Islet of Langerhans (tissue), 1 donor: ENCODE data around the gene PLEKHG5.
"Not testable (repeated sequence)": the region's sequence is repeated elsewhere in the genome, so short reads cannot be mapped to it uniquely, and the experiment has no call there.

Experiments
- FAIRE-seq: peaks from one replicate; lab custom pipeline; 2011; peaks lifted over from hg19 to GRCh38; lab: Jason Lieb, UNC

PLEKHG5 gene

GRCh38 chr1:6445062-6445763 lies 46.3 kb downstream of the PLEKHG5 start:
- no peak for FAIRE-seq

GRCh38 chr1:6444377-6444776 lies 47.1 kb downstream of the PLEKHG5 start:
- no peak for FAIRE-seq

DNA sequence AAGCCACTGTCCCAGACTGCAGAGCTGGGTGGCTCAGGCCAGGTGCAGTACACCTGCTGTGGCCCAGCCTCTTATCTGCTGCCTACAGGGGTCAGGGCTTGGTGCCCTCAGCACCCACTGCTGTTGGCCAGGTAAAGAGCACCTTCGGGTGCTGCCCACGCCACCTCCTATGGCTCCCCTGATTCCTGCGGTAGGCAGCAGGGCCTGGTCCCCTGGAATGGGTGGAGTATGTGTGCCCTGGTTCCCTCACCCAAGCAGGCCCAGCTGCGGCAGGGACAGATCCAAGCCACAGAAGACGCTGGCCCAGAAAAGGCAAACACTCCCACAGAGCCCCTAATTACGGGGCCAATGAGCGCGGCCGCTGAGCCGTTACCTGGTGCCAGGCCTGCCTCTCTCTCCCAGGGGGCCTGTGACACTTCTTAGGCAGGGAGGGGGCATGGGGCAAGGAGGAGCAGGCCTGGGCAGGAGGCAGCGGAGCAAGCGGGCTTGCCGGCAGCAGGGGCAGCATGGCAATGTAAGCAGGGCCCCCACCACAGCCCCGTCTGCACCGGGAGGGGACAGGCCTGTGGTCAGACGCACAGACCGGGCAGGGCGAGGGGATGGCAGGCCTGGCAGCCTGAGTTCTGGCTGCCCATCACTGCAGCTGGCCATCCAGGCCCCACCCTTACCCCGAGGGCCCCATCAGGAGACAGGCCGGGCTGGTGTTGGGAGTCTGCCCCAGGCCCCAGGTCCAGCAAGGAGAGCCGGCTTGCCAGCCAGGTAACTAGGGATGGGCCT lies 47.9 kb downstream of the PLEKHG5 start:
- no peak for FAIRE-seq

- no peak for FAIRE-seq
Observed at GRCh38 chr1:6441586-6441985, 49.9 kb downstream of the PLEKHG5 start.

DNA sequence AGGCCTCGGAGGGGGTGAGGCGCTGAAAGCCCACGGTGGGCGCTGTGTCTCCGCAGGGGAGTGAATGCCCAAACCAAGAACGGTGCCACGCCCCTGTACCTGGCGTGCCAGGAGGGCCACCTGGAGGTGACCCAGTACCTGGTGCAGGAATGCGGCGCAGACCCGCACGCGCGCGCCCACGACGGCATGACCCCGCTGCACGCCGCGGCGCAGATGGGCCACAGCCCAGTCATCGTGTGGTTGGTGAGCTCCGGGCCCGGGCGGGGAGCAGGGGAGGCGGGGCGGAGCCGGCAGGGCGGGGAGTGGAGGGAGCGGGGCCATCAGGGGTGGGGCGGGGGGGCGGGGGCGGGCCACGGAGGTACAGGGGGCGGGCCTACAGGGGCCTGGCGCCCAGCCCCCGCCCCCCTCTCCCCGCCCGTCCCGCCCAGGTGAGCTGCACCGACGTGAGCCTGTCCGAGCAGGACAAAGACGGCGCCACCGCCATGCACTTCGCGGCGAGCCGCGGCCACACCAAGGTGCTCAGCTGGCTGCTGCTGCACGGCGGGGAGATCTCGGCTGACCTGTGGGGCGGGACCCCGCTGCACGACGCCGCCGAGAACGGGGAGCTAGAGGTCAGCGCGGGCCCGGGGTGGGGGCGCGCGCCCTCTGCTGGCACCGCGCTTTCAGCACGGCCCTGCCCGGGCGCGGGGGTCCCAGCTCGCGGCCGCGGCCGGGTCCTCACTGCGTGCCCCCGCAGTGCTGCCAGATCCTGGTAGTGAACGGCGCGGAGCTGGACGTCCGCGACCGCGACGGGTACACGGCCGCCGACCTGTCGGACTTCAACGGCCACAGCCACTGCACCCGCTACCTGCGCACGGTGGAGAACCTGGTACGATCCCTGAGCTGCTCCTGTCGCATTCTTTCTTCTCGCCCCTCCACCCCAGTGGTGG lies 51.0 kb downstream of the PLEKHG5 start:
- no peak for FAIRE-seq

GRCh38 chr1:6438047-6438525 lies 53.4 kb downstream of the PLEKHG5 start:
- FAIRE-seq = no peak

GRCh38 chr1:6437012-6437700 lies 54.3 kb downstream of the PLEKHG5 start:
- not testable (repeated sequence) for FAIRE-seq

DNA sequence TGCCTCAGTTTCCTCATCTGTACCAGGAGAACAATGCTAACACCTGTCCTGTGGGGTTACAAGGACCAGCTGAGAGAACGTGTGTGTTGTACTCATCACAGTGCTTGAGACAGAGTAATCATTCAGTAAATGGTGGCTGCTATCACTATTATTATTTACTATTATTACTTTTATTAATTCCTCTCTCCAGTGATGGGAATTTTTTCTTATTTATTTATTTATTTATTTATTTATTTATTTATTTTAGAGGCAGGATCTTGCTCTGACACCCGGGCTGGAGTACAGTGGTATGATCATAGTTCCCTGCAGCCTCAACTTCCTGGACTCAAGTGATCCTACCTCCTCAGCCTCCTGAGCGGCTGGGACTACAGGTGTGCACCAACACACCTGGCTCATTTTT lies 55.2 kb downstream of the PLEKHG5 start:
- not testable (repeated sequence) for FAIRE-seq

- no peak for FAIRE-seq
Observed at GRCh38 chr1:6435547-6435946, 55.9 kb downstream of the PLEKHG5 start.

DNA sequence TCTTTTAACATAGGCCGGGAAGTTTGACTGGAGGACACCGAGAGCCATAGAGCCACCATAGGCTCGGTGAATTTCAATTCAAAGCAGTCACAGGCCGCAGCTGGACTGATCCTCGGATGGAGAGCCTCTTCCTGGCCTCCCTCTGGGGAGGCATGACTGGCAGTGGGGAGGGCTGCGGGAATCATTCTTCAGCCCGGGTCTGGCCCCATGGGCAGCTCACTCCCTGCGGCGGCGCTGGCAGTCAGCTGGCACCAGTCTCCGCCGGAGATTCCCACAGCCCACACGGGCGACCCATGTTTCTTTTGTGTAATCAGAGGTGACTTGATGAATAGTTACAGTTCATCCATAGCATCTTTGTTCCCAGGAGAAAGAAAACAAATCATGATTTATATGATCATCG lies 56.3 kb downstream of the PLEKHG5 start:
- no peak for FAIRE-seq

DNA sequence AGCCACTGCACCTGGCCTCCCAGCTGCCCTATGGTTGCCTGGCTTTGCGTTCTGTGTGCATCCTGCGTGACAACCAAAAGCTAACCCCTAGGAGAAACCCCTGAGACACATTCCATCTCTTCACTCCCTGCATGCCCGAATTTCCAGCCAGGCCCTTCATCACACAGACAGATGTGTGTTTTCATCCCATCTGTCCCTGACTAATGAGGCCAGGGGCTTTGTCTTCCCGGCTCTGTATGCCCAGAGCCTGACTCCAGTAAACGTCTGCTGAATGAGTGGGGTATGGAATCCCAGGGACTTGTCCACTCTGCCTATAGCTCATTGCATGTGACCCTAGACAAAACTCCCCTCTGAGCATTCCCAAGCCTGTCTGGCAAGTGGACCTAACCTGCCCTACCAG lies 57.3 kb downstream of the PLEKHG5 start:
- no peak for FAIRE-seq

- not testable (repeated sequence) for FAIRE-seq
Observed at GRCh38 chr1:6431645-6432579, 59.6 kb downstream of the PLEKHG5 start.

- not testable (repeated sequence) for FAIRE-seq
Observed at GRCh38 chr1:6429660-6430411, 61.6 kb downstream of the PLEKHG5 start.

DNA sequence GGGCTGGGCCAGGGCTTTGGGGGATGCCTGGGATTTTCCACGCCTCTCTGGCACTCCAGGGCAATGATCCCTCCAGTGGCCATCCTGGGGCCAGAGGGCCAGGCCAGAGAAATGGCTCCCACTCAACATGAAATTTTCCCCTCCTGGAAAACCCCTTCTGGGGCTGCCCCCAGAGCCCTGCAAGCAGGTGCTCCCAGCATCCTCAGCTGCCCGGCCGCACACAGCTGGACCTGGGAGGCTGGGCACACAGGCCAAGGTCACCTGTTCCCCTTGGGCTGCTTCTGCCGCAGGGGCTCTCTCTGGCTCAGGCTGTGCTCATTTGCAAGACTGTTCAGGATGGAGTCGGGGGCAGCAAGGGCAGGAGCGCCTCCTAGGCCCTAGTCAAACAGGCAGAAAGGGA lies 63.0 kb downstream of the PLEKHG5 start:
- not testable (repeated sequence) for FAIRE-seq

- FAIRE-seq = no peak
Observed at GRCh38 chr1:6427441-6428390, 63.8 kb downstream of the PLEKHG5 start.

- no peak for FAIRE-seq
Observed at GRCh38 chr1:6426972-6427350, 64.5 kb downstream of the PLEKHG5 start.

DNA sequence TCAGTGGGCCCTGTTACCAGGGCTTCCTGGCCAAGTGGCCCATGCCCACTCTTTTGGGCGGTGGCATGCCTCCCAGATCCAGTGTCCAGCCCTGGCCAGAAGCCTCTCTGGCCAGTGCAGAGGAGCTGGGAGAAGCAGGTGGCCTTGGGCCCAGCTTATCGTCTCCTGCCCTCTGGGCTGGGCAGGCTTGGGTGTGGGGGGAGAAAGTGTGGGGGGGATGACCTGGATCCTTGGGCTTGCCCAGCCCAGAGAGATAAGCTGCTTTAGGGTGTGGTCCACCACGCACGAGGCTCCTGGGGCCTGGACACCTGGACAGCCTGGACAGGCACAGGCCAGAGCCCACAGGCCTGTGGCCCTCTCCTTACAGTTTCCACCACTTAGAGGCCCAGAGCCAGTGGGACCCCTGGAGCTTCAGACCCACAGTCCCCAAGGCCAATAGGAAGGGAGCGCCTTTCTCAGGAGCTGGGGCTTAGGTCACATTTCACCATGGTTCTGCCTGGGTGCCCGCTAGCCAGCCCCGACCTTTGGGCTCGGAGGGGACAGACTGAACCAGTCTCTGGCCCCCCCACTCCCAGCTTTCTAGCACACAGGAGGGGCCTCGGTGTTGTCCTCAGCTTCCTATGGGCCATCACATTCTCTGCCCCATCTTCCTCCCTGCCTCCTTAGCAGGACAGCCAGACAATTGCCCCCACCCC lies 65.0 kb downstream of the PLEKHG5 start:
- no peak for FAIRE-seq

DNA sequence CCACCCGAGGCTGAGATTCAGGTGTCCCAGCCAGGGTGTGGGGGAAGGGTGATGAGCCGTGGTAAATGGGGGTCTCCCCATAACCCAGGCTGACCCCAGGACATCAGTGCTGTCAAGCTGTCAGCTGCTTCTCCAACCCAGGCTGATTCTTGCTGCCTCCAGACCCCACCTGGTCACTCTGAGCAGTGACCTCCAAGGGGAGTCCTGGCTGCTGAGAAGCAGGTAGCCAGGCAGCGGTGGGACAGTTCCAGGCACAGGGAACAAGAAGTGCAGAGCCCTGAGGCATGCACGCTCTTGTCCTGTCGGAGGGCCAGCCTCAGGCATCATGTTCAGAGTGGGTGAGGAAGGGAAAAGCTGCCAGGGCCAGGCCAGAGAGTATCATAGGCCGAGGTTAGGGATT lies 65.8 kb downstream of the PLEKHG5 start:
- FAIRE-seq = no peak
